HG03159 (cell line): ENCODE data around the gene TEX54.
"Not testable (repeated sequence)": the region's sequence is repeated elsewhere in the genome, so short reads cannot be mapped to it uniquely, and the experiment has no call there.

Experiments
- ATAC-seq: cut with Tn5 transposase; IDR thresholded peaks from one replicate; pipeline ENCODE4 v1.9.1; 2021; ENCODE audit warnings: mild to moderate bottlenecking, moderate library complexity; ENCODE audit not compliant: unreplicated experiment

Gene TEX54

DNA sequence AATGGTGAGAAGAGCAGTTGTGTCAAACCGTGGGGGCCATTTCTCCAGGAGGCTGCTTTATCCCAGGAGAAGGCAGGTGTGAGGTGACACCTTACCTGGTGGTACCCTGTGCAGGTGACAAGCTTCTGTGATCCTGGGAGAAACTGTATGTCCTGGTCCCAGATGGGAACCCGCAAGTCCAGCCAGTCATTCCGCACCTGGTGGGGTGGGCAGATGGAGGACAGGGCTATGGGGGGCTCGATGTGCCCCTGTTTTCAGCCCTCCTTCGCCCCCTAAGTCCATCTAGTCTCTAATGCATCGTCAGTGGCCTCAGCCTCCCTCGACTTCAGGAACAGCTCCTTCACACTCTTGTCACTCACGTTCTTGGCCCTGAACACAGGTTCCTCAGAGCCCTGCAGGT, 2.7 kb upstream of the TEX54 start:
- no peak for ATAC-seq

DNA sequence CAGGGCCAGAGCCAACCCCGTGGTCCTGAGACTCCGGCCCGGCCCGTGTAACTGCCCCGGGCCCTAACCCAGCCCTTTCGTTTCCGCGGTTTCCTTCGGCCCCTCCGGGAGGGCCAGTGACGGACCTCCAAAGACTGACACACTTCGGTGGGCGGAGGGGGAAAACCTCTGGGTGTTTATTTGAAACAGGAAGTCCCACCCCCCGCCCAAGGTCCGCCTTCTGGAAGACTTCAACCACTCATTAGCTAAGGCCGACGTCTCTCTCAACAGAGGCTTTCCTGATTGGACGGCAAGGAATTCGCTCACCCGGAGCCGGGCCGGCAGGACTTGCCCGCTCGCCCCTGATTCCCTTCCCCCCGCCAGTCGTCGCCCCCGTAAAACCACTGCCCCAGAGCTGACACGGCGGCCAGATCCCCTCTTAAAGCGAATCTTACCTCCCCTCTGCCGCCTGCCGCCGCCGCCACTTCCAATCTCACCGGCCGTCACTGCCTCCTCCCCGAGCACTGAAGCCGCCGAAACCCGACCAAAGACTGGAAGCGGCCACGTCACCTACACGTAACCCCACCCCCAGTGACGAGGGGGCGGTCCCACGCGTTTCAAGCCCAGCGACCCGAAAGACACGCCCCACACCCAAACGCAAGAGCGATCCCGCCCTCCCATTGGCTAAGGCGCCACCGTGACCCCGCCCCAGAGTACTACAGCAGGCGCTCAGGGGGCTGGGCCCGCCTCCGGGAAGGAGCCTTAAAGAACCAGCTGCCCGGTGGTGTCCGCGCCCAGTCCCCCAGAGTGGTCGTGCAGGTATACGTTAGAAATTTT, 913 bp downstream of the TEX54 start, which contains the start of gene STX5:
STX5 (minus strand) TSS at position 532 of the 816 bp plus-strand sequence. CDS start 808 bp downstream, outside the sequence.
- peak; percentile 83 for ATAC-seq

DNA sequence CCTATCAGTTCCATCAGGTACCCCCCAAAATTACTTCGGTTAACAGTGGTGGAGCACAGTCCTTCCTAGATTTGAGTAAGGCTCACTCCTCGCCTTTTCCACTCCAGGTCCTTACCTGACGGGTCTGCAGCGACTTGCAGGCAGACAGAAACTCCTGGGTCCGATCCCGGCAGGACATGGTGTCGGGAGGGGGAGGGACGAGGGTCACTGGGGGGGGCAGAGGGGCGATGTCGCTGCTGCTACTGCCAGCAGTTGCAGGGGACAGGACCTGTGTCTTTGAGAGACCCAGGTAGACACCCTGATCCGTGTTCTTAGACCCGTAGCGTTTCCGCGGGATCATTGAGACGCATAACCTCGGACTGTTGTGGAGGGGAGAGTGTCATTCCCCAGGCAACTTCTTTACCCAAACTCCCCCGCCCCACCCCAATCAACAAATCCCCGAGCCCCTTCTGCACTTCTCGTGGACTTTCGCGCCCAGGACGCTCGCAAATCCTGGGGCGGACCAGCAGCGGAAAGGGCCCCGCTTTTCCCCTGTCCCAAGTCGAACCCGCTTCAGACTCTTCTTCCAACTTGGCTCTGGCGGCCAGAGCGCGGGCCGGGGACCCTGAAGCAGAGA, 1.6 kb downstream of the TEX54 start:
- no peak for ATAC-seq

DNA sequence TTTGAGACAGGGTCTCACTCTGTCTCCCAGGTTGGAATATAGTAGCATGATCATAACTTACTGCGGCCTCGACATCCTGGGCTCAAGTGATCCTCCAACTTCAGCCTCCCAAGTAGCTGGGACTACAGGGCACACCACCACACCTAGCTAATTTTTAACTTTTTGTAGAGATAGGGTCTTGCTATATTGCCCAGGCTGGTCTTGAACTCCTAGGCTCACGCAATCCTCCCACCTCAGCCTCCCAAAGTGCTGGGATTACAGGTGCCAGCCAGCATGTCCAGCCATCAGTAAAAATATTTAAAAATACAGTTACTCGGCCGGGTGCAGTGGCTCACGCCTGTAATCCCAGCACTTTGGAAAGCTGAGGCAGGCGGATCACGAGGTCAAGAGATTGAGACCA, 4.5 kb downstream of the TEX54 start:
- not testable (repeated sequence) for ATAC-seq

DNA sequence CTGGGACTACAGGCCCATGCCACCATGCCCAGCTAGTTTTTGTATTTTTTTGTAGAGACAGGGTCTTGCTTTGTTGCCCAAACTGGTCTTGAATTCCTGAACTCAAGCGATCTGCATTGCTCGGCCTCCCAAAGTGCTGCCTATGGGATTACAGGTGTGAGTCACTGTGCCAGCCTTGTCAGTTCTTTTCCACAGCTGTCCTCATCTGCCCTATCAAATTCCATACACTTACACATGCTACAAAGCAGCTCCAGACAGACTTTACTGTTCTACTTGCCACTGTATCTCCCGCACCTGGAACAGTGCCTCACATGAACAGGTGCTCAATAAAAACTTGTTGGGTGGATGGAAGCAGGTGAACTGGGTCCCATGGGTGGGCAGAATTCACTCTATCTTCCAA, 9.0 kb downstream of the TEX54 start:
- no peak for ATAC-seq

DNA sequence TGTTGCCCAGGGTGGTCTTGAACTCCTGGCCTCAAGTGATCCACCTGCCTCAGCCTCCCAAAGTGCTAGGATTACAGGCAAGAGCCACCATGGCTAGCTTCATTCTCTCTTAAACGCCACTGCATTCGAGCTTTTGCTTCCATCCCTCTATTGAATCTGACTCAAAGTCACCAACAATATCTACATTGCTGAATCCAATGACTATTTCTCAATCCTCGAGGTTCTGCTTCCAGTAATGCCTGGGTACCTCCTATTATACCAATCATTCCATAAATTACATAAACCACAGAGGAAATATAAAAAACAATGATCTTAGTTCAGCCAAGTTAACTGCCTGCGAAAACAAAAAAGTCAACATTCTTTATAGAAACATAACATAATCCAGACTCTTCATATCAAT, 15.5 kb downstream of the TEX54 start:
- no peak for ATAC-seq

DNA sequence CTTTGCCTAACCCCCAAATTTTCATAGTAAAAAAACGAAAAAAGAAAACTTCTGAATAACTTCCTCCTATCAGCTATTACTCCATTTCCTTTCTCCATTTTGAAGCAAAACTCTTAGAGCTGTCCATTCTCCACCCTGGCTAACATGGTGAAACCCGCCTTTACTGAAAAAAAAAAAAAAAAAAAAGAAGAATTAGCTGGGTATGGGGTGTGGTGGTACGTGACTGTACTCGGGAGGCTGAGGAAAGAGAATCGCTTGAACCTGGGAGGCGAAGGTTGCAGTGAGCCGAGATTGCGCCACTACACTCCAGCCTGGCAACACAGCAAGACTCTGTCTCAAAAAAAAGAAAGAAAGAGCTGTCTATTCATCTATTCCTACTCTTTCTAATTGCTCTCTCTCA, 16.1 kb downstream of the TEX54 start:
- no peak for ATAC-seq

DNA sequence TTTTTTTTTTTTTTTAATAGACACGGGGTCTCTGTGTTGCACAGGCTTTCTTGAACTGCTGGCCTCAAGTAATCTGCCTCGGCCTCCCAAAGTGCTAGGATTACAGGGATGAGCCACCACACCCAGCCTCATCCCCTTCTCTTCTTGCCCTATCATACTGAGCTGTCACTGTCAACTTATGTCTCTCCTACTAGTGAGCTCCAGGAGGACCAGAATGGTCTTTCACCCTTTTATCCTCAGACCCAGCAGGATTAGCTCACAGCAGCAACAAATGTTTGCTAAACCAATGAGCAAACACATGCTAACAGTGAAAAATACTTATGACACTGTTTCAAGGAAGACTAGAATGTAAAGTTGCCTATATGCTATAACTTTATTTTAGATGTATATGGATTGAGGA, 21.0 kb downstream of the TEX54 start:
- ATAC-seq, result no peak

DNA sequence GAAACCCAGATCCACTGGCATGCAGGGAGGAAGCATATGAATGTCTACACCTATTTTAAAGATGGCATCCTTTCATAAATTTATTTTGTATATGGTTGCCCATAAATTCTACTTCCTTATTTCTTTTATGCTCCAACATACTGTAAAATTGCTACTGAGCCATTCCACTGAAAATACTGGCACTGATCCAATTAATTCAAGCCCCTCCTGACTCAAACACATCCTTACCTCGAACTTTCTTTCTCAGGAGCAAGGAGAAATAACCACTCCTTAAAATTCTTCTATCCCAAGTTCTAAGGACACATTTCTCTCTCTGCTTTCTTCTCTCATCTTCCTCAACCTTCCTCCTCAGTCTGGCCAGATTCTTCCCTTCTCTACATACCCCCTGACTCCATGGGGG, 21.9 kb downstream of the TEX54 start:
- ATAC-seq, result no peak

DNA sequence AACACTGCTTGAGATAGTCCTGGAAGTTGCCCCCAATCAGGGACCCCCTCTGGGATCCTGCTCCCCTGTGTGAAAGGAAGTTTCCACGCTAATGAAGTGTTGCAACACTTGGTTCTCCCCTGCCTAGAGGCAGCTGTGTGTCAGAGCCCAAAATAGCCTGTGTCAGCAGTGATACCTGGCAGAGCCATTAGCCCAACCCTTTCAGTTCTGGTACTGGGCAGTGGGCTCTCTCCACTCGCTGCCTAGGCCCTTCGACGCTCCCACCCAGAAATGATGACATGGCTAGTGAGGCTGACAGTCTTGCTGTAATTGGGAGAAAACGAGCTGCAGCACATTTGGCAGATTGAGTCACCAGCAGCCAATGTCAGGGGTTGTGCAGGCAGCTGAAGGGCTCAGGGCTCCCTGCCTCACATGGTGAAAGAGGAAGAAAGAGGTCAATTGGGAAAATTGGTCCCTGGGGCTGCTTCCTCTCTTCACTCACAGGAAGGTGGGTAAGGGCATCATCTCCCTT, 26.0 kb downstream of the TEX54 start:
- no peak for ATAC-seq

DNA sequence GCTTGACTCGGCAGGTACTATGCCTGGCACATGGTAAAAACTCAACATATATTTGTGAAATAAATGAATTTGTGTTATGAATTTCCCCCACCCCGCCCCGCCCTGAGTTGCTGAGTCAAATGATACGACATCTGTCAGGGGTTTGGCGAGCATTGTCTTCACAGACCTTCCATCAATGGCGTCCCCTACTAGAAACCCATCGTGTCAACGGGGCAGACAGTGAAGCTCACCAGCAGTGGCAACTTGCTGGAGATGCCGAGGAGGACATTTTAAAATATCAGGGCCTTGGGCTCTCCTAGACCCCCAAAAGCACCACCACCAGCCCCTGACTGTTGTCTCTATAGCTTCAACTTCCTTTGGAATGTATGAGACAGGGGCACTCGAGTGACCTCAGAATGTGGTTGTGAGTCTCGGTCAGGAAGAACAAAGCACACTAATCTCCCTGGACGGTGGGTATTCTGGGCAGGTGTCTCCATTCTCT, 26.6 kb downstream of the TEX54 start:
- no peak for ATAC-seq

DNA sequence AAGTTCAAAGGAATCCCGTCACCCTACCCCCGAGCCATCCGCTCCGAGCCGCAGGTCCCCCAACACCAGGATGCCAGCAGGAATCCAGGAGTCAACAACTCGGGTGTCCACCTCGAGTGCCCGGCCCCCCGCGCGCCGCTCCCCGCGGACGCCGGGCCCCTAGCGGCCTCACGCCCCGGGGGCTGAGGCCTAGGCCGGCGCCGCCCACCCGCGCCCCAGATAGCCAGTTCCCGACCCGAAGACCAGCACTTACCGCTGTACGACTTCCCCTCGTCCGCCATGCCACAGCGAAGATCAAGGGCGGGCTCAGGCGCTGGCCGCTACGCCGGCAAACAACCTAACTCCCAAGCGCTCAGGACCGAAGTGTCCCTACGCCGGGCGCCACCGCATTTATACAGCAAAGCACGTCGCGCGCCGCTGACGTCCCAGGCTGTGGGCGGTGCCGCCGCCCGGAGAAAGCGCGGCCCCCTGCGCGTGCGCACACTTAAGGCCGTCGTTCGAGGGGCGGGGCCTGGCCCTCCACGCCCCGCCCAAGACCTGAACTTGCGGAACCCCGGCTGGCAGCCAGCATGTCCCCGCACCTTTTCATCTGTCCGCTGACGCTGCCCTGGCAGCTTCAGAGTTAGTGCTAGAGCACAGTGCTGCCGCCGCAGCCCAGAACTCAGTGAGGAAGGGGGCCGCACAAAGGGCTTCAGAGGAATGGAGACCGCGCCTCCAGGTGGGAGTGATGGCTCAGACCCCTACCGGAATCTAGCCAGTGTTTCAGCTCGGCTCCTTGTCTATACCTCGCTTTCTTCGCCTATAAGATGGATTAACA, 27.4 kb downstream of the TEX54 start, which contains the start of gene NXF1:
NXF1 (minus strand) TSS at position 365 of the 817 bp plus-strand sequence; CDS start at position 281, 84 bp downstream.
- peak; percentile 76 for ATAC-seq

DNA sequence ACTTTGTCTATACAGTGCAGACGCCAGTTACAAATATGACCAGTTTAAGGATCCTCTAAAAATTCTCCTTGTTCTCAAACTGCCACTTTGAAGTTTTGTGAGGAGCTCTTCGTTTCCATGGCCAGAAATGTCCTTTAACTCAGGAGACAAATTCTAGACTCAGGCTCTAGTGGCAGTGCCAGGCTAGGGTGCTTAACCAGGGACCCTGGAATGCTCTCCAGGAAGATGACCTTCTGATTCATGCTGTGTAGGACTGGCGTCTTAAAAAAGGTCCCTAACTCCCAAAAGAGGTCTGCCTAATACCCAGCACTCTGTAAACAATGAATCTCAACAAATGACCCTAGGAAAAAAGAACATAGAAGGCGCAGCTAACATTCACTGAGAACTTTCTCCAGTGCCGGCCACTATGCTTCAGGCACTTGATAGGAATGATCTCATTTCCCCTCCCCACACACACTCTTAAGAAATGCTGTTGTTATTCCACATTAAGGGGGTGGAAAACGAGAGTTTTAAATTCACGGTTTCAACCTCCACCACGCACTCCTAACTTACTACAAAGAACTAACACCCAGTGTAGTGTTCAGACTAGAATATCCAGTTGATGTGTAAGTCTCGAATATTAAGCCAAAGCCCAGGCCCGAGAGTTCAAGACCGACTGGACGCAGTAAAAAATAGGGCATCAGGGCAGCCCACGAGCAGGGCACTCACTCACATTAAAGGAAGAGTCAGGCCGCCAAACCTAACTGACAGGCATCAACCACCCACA, 28.1 kb downstream of the TEX54 start:
- ATAC-seq, result no peak

DNA sequence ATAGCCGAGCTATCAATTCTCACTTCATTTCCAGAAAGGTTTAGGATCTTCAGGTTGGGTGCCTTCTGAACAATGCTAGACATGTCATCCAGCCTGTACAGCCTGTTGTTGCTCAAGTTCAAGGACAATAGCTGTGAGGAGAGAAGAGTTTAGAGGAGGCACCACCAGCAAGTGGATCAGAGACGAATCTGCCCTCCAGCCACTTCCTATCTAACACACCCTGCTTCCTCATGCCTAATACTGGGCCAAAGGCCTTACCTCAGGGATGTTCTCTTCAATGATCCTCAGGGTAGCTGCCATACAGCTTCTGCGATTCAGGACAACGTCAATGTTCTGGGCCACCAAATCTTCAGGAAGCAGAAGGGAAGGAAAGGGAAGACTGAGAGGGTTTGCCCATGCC, 31.6 kb downstream of the TEX54 start:
- no peak for ATAC-seq

DNA sequence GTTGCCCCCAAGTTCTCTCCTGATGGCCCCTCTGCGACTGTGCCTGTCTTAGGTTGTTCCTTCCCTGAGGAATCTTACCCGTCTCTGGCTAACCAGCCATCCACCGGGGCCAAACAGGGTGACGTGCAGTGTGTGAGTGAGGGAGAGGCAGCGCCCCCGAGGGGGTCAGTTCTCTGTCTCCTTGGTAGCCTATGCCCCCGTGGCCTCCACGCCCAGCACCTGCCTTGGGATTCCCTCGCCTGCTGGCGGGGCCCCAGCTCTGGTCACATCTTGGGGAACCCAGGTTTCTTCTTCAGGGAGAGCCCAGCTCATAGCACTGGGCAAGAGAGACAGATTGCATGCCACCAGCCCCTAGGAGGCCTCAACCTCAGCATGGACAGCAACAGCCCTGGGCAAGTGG, 33.2 kb downstream of the TEX54 start:
- no peak for ATAC-seq

DNA sequence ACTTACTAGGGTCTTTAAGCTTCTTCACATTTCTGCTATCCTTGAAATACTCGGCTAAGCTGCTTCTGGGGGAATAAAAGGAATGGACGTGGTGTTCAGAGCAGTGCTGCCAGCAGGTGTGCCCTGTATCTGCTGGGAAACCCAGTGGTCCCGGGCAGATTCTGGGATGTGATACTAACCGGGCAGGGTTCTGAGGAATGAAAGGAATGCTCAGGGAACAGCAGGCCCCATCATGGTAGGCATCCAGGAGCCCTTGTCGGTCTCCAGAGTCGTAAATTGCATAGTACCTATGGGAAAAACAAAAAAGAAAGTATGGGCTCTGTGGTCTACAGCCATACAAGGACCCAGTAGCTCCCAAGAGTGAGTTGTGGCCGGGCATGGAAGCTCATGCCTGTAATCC, 36.4 kb downstream of the TEX54 start:
- ATAC-seq, result no peak

DNA sequence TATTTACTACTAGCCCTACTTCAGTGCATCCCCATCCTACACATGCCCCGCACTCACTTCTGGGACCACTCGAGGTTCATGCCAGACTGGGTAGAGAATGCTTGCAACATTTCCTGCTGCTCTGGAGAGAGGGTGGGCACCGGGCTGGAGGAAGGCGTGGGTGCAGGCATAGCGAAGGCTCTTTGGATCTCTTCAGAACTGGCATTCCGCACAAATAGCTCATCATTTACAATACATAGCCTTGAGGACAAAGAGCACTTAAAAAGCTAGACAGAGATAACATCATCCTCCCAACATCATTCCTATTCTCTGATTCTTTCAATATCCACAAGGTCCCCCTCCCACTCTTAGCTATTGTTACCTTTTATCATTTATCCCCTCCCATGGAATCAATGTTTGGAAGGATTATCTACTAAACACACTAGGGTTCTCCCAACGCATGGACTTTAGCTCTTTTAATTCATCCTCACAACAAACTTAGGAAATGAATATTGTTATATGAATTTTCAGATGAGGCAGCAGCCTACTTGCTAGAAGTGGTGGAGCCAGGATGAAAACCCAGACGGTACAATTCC, 38.4 kb downstream of the TEX54 start:
- ATAC-seq, result no peak

DNA sequence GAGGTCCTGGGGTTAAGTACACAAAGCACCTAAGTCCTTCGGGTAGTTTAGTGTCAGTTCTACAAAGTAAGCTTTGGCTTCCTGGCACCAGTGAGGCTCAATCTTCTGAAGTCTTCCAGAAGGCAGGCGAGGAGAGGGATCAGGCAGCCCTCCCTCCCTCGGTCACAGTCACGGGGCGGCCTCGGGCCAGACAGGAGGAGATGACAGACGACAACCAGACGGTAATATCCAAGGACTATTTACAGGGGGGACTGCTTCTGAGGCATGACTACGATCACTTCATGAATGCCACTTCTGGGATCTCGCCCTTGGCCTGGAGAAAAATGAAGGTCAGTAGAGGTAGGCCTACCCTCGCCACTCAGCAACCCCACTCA, 40.5 kb downstream of the TEX54 start:
- ATAC-seq, result no peak

DNA sequence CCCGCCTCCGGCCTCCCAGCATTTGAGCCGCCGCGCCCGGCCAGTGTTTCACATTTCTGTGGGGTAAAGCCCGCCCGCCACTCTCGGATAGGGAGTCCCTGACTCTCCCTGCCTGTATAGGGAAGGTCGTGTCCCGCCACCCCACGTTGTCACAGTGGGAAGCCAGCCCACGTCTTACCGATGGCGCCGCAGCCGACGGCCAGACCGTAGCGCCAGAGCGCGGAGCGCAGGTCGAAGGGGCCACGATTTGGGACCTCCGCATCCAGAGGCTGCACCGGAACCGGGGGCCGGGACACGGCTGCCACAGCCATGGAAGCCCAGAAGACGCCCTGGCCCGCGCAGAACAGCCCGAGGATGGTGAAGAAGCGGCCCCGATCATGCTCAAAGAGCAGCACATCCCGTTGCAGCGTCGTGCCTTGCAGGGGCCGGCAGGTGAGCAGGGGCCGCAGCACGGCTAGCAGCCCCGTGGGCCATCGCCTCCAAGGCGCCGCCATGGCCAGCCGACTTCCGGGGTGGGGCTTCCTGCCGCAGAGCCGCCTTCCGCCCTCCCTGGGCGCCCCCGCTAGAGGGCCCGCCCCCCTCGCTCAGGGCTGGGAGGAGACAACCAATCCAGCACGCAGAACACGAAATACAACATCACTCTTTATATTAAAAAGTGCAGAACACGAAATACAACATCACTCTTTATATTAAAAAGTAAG, 41.0 kb downstream of the TEX54 start, which contains the start of gene TMEM223:
TMEM223 (minus strand) TSS at position 506 of the 701 bp plus-strand sequence; CDS start at position 494, 12 bp downstream.
- peak; percentile 66 for ATAC-seq
